GM12878 (cell line): ENCODE measurements around the gene TFPI2. TPM values are rescaled to one million over a fixed set of nuclear protein-coding genes. Genes with fewer than 3 reads are reported as not detected.

Source experiments
- ATAC-seq: fragments of 200-7000 bp; cut with Tn5 transposase; 3 replicates; pipeline ENCODE4 v1.9.1; 2020; ENCODE audit warnings: mild to moderate bottlenecking, moderate library complexity
- BruUV-seq: library from RNA; stranded (reverse); fragments of 400-500 nt; replicated peaks from 2 replicates; lab custom pipeline; 2021; lab: Mats Ljungman, UMichigan
- CTCF ChIA-PET: fragments of 300-600 bp; sonication (Branson Sonifier 250); formaldehyde crosslinking; extraction: SDS; loops from one replicate; lab custom pipeline; 2021; ENCODE audit warnings: inconsistent platforms; lab: Yijun Ruan, JAX
- POLR2A ChIA-PET: fragments of 350-600 bp; formaldehyde crosslinking; extraction: SDS; loops from one replicate; lab custom pipeline; 2021; ENCODE audit warnings: inconsistent platforms; lab: Charles Lee
- RAD21 ChIA-PET: fragments of 300-600 bp; sonication (Branson Sonifier 250); formaldehyde crosslinking; loops from one replicate; lab custom pipeline; 2023; ENCODE audit warnings: antibody characterized with exemption; ENCODE audit not compliant: unreplicated experiment; lab: Charles Lee
- SMC1A ChIA-PET: fragments of 300-600 bp; sonication (Branson Sonifier 250); formaldehyde crosslinking; loops from one replicate; lab custom pipeline; 2023; ENCODE audit not compliant: unreplicated experiment, uncharacterized antibody; lab: Charles Lee
- DNase-seq: peaks from one replicate; pipeline ENCODE4 v3.0.0-alpha.2; 2011; ENCODE audit warnings: low read depth, low spot score
- FAIRE-seq: peaks from 3 replicates; lab custom pipeline; 2011; peaks lifted over from hg19 to GRCh38; lab: Jason Lieb, UNC
- H2AFZ ChIP-seq: 2 replicates; pipeline ENCODE4 v1.6.0; 2011; ENCODE audit warnings: low read depth, low read length, control low read depth; ENCODE audit not compliant: control insufficient read depth
- H3K27ac ChIP-seq: 2 replicates; pipeline ENCODE4 v1.5.1; 2011; ENCODE audit warnings: control low read depth; ENCODE audit not compliant: control insufficient read depth, insufficient read depth
- H3K27me3 ChIP-seq, 2 experiments: replicated peaks in 1 of 2; 2 replicates each; pipeline versions ENCODE4 v1.6.0 to v1.6.1; 2011; ENCODE audit warnings: low read length in 1 of 2; ENCODE audit not compliant: control insufficient read depth in 2 of 2, insufficient read depth in 2 of 2
- H3K36me3 ChIP-seq, 2 experiments: 2 replicates each; pipeline ENCODE4 v1.5.1; 2011; ENCODE audit warnings: low read length in 1 of 2; ENCODE audit not compliant: control insufficient read depth in 2 of 2, insufficient read depth in 2 of 2
- H3K4me1 ChIP-seq: 2 replicates; pipeline ENCODE4 v1.6.1; 2011; ENCODE audit warnings: mild to moderate bottlenecking, low read length, moderate library complexity, mixed read lengths; ENCODE audit not compliant: control insufficient read depth, insufficient read depth
- H3K4me2 ChIP-seq: 2 replicates; pipeline ENCODE4 v1.6.0; 2011; ENCODE audit warnings: control low read depth; ENCODE audit not compliant: control insufficient read depth, insufficient read depth
- H3K4me3 ChIP-seq: fragments of 200-600 bp; sonication (generic); 2 replicates; pipeline ENCODE4 v1.5.1; 2016
- H3K79me2 ChIP-seq: 2 replicates; pipeline ENCODE4 v1.6.0; 2011; ENCODE audit warnings: low read length; ENCODE audit not compliant: control insufficient read depth, insufficient read depth
- H3K9ac ChIP-seq: 2 replicates; pipeline ENCODE4 v1.8.0; 2011; ENCODE audit warnings: low read length, control low read depth, mixed read lengths; ENCODE audit not compliant: control insufficient read depth, insufficient read depth
- H3K9me3 ChIP-seq: replicated peaks from 3 replicates; pipeline ENCODE4 v1.5.1; 2011; ENCODE audit warnings: mild to moderate bottlenecking, low read length; ENCODE audit not compliant: control insufficient read depth, insufficient read depth
- H4K20me1 ChIP-seq: 2 replicates; pipeline ENCODE4 v1.6.0; 2011; ENCODE audit not compliant: control insufficient read depth, insufficient read depth
- ATF3 ChIP-seq: IDR thresholded peaks from 2 replicates; pipeline ENCODE4 v1.6.1; 2011; ENCODE audit warnings: low read depth, mild to moderate bottlenecking, low read length, moderate library complexity, borderline replicate concordance; ENCODE audit errors: extremely low read depth
- BCLAF1 ChIP-seq: fragments of 450-650 bp; IDR thresholded peaks from 2 replicates; pipeline ENCODE4 v1.6.1; 2017; ENCODE audit warnings: antibody characterized with exemption, mild to moderate bottlenecking, moderate library complexity
- CREM ChIP-seq: IDR thresholded peaks from 2 replicates; pipeline ENCODE4 v1.6.1; 2014; ENCODE audit warnings: antibody characterized with exemption, low read depth
- E2F4 ChIP-seq: IDR thresholded peaks from 2 replicates; pipeline ENCODE4 v1.6.1; 2012; ENCODE audit warnings: low read depth, low read length, improper control_type of control experiment
- E2F8 ChIP-seq: fragments of 450-650 bp; IDR thresholded peaks from 2 replicates; pipeline ENCODE4 v1.6.1; 2018; ENCODE audit warnings: mild to moderate bottlenecking, low read depth, moderate library complexity; ENCODE audit not compliant: partially characterized antibody
- EGR1 ChIP-seq, 2 experiments: IDR thresholded peaks; 1 replicate in 1 of 2; 2 replicates in 1 of 2; pipeline ENCODE4 v1.6.1; 2011 to 2012; ENCODE audit warnings: low read depth in 2 of 2, low read length in 2 of 2, borderline replicate concordance in 1 of 2, mild to moderate bottlenecking in 1 of 2, moderate library complexity in 1 of 2
- HDGF ChIP-seq: fragments of 450-650 bp; IDR thresholded peaks from 2 replicates; pipeline ENCODE4 v1.6.1; 2016; ENCODE audit warnings: antibody characterized with exemption
- IKZF2 ChIP-seq, 2 experiments: fragments of 450-650 bp; IDR thresholded peaks; 2 replicates each; pipeline ENCODE4 v1.6.1; 2017; ENCODE audit warnings: mild to moderate bottlenecking in 2 of 2, moderate library complexity in 2 of 2
- REST ChIP-seq: IDR thresholded peaks from 2 replicates; pipeline ENCODE4 v1.6.1; 2012; ENCODE audit warnings: mild to moderate bottlenecking, low read depth, low read length
- TCF3 ChIP-seq: IDR thresholded peaks from 2 replicates; pipeline ENCODE4 v1.6.1; 2012; ENCODE audit warnings: low read depth, mild to moderate bottlenecking, low read length, borderline replicate concordance; ENCODE audit not compliant: insufficient read depth
- ZBED1 ChIP-seq: IDR thresholded peaks from 2 replicates; pipeline ENCODE4 v1.6.1; 2016; ENCODE audit warnings: borderline replicate concordance
- ZNF622 ChIP-seq: fragments of 450-650 bp; IDR thresholded peaks from 2 replicates; pipeline ENCODE4 v1.6.1; 2017; ENCODE audit warnings: mild to moderate bottlenecking, inconsistent platforms
- whole genome bisulfite sequencing: methylation state at CpG from one replicate; pipeline ENCODE4 v1.1.6; 2016; ENCODE audit warnings: low lambda C conversion rate; ENCODE audit not compliant: insufficient replicate concordance, insufficient coverage; ENCODE audit errors: missing lambda C conversion rate; 5-methylcytosine and 5-hydroxymethylcytosine counted together
- in situ Hi-C: fragments of 300-500 bp; cut with MboI; formaldehyde crosslinking; loops from 9 replicates; pipeline ENCODE4 v1.14.3; 2018; ENCODE audit warnings: mixed read lengths
- intact Hi-C: fragments of 100-400 bp; cut with micrococcal nuclease; formaldehyde crosslinking; loops from one replicate; pipeline ENCODE4 v1.14.2; 2022; ENCODE audit not compliant: unreplicated experiment
- polyA plus RNA-seq, 11 experiments: library from polyadenylated mRNA; depleted of rRNA in 4 of 11; unstranded in 6 of 11; stranded (reverse) in 5 of 11; fragments of >200 nt; fragmentation: Nextera tagmentation in 4 of 11; fragmentation: Illumina TruSeq in 1 of 11; extraction: Ambion mirVana in 4 of 11; extraction: Trizol in 1 of 11; gene quantifications; 1 replicate in 1 of 11; 2 replicates in 10 of 11; pipeline versions ENCODE4 v1.2.1 to v1.2.3, GENCODE V29; 2011 to 2016; ENCODE audit warnings: inconsistent platforms in 2 of 11, missing spikeins in 2 of 11, low read depth in 1 of 11
- total RNA-seq, 4 experiments: library from RNA; depleted of rRNA in 3 of 4; stranded (reverse); fragments of >200 nt in 3 of 4; fragmentation: Illumina TruSeq in 1 of 4; extraction: Trizol in 1 of 4; gene quantifications; 2 replicates each; pipeline versions ENCODE4 v1.2.1 to v1.2.3, GENCODE V29; 2013 to 2021

TFPI2 gene
- total and polyA plus RNA-seq, 10 of the 15 experiments (the other 5 are each of a cell fraction or from before 2014, with no cell fraction given) = 0.07 to 1.1 (median 0.31) TPM; not detected in 5

- H2AFZ ChIP-seq = no peak overlapping the region
- FAIRE-seq (no peak), ATAC-seq (no peak)
- no peaks in the 10 kb centered on the region for H4K20me1 ChIP-seq
- no peaks in the 10 kb centered on the region for H3K4me1 ChIP-seq
- intact Hi-C loops (no loop called here), in situ Hi-C loops (no loop called here)
- no peak overlapping the region for H3K27ac ChIP-seq
- SMC1A ChIA-PET = interaction anchor here (0.6 kb wide), 1 partner anchor 108 kb away, joined by 3 read pairs; no protein-coding TSS in a partner anchor
- WGBS = 44% methylated on average over 7 of the region's 7 CpGs
- POLR2A ChIA-PET = no interaction called here
- no peaks in the 10 kb centered on the region for H3K36me3 ChIP-seq
- TF ChIP-seq HDGF (no peak), EGR1 (IDR thresholded peaks at IDR 0.05; ENCODE audit: borderline replicate concordance in 1 of 2, low read depth in 2 of 2, low read length in 2 of 2) (no peak), E2F4 (no peak), E2F8 (no peak), BCLAF1 (no peak), ZNF622 (no peak), IKZF2 (IDR thresholded peaks at IDR 0.05) (no peak), ZBED1 (no peak), CREM (no peak), ATF3 (no peak), TCF3 (no peak), REST (no peak)
- TF ChIP-seq, all 136 proteins: peak for 0
- ChIA-PET CTCF (no interaction called here), RAD21 (no interaction called here)
- H3K4me2 ChIP-seq = no peak overlapping the region
- no peaks in the 10 kb centered on the region for H3K27me3 ChIP-seq
- BruUV-seq = no TSS peak
- no peaks in the 10 kb centered on the region for H3K9me3 ChIP-seq
- H3K9ac ChIP-seq = no peak overlapping the region
- no peaks in the 10 kb centered on the region for H3K79me2 ChIP-seq
- no peak for DNase-seq
- H3K4me3 ChIP-seq = no peak overlapping the region
Observed at GRCh38 chr7:93914581-93915066, 24.1 kb upstream of the TFPI2 start.
